Astrocyte of the spinal cord (primary cell): ENCODE measurements around the gene SAMD14.

Source experiments
- DNase-seq: peaks from one replicate; pipeline ENCODE4 v3.0.0; 2011; ENCODE audit warnings: low read depth, low spot score
- H3K4me3 ChIP-seq: 2 replicates; pipeline ENCODE4 v1.5.1; 2011; ENCODE audit warnings: low read depth, mild to moderate bottlenecking, low read length, moderate library complexity
- in situ Hi-C: cut with HindIII; loops from 2 replicates; pipeline ENCODE4 v1.10.0; 2017; ENCODE audit warnings: low sequenced_read_pairs
- TF ChIP-seq, protein P1 (sequence below): IDR thresholded peaks from 2 replicates; pipeline ENCODE4 v1.5.1; 2012; ENCODE audit warnings: low read depth, mild to moderate bottlenecking, low read length, inconsistent platforms

SAMD14 gene

DNA sequence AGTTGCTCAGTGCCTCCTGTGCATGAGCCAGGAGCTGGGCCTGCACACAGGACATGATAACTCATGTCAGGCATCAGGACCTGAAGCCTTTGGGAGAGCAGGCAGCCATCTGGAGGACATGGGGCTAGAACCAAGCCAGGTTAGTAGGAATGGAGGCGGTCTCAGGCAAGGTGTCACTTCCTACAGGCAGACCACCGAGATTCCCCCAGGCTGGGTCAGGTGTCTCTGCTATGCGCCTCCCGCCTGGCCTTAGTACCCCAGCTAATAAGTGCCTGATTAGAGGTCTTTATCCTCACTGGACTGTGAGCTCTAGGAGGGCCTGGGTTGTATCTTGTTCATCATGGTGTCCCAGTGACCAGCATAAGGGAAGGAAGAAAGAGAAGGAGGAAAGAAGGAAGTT, 15.6 kb downstream of the SAMD14 start:
- DNase-seq: no peak
- H3K4me3 ChIP-seq: no peak overlapping the region
- in situ Hi-C loops: no loop called here
- TF ChIP-seq, protein P1, sequence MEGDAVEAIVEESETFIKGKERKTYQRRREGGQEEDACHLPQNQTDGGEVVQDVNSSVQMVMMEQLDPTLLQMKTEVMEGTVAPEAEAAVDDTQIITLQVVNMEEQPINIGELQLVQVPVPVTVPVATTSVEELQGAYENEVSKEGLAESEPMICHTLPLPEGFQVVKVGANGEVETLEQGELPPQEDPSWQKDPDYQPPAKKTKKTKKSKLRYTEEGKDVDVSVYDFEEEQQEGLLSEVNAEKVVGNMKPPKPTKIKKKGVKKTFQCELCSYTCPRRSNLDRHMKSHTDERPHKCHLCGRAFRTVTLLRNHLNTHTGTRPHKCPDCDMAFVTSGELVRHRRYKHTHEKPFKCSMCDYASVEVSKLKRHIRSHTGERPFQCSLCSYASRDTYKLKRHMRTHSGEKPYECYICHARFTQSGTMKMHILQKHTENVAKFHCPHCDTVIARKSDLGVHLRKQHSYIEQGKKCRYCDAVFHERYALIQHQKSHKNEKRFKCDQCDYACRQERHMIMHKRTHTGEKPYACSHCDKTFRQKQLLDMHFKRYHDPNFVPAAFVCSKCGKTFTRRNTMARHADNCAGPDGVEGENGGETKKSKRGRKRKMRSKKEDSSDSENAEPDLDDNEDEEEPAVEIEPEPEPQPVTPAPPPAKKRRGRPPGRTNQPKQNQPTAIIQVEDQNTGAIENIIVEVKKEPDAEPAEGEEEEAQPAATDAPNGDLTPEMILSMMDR: no peak

DNA sequence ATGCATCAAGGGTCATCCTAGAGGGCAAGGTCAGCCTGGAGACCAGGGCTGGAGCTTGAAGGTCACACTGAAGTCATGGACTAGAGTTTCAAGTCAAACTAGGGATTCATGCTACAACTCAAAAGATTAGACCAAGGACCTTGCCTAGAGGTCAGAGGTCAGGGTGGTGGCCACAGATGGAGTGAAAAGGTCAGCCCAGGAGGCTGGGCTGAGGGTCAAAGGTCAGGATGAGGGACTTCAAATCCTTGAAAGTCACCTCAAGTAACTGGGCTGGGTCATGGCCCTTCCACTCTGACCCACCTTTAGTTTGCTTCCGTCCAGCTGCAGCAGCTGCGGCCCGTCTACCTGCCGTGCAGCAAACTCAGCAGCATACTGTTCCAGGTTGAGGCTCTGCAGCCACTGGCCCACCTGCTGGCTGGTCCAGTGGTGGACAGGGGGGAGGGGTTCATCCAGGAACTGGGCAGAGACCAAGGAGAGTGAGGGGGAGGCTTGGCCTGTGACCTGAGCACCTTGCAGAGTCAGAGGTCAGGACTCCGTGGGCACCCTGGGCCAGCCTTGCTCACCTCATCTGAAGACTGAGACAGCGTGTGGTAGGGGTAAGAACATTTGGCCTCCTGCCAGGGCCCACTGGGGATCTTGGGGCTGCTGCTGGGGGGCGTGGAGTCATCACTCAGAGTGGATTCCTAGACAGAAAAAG, 16.2 kb downstream of the SAMD14 start:
- TF ChIP-seq, protein P1: no peak
- in situ Hi-C loops: no loop called here
- no peak for DNase-seq
- no peak overlapping the region for H3K4me3 ChIP-seq

DNA sequence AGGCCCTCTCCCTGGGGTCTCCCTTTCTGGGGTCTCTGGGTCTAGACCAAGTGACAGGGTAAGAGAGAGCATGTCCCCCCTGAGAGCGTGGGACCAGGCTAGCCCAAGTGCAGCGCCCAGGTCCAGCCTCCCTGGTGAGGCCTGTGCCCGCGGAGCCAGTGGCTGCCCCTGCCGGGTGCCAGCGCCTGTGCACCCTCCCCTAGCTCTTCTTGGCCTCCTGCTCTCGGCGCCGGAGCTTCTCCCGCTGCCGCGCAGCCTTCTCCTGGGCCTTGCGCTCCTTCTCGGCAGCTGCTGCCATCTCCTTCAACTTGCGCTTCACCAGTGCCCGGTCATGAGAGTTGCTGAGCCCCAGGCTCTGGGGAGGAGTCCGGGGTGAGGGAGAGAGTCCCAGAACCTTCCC, 17.3 kb downstream of the SAMD14 start:
- no peak for DNase-seq
- TF ChIP-seq, protein P1: no peak
- in situ Hi-C loops: no loop called here
- H3K4me3 ChIP-seq: no peak overlapping the region

DNA sequence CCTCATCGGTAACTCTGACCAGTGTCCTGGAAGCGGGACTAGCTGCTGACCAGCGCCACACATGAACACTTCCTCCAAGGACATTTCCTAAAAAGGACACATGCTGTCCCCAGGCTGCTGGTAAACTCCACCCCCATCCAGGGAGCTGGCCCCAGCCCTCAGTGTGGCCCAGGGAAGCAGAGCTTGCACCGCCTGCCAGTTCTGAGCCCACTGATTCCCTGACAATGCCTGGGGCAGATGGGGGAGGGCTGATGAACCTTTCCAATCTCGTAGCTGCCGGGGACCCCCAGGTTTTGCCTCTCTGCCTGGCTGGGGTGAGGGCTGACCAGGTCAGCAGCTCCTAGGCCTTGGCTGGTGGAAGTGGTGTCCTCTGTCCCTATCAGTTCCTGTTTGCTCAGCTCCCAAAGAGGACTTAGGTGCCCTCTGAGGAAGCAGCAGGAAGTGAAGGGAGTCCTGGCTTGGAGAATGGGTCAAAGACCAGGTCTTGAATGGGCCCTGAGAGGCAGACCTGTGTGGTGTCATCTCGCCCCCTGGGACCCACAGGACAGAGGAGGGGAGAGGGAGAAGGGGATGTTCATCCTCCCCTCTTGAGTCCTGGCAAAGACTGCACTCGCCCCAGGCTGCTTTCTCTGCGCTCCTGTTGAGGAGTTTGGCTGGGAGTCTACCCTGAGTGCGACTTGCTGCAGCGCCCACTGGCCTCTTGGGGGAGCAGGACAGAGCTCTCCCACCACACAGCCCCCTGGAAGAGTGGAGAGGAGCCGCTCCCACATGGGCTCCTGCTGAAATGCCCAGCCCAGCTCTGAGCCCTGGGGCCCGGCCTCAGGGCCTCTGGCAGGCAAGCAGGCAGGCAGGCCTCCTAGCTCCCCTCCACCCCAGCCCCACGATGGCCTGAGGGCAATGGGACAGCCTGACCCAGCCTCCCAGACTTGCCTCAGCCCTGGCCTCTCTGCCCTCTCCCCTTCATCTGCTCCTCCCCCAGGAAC, 18.0 kb downstream of the SAMD14 start:
- DNase-seq: no peak
- H3K4me3 ChIP-seq: no peak overlapping the region
- TF ChIP-seq, protein P1: no peak
- in situ Hi-C loops: no loop called here

DNA sequence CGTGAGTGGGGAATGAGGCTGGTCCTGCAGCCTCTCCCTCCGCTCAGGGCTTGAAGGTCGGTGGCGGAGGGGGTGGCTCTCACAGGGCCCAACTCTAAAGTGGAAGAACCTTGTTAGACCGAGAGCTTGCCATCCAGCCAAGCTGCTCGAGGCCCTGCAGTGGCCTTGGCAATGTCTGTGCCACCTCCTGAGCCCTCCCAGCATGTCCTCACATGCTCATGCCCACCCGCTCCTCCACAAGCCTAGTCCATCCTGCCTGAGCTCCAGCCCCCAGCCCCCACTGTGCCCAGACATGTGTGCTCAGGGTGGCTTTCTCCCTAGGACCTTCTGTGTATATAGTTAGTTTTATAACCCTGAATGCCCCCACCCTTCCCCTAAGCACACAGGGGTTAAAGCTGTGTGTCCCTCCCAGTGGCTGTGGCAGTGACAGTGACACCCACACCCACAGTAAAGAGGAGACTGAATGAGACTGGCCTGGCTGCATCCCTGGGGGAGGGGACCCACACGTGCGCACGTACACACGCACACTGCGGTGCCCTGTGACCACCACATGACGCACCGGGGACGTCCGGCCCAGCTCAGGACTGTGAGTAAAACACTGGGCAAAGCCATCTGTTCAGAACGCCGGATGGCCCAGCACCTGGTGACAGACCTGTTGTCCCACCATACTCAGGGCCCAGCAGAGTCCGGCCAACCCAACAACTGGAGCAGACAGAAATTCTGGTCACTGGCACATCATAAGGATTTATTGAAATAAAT, 19.2 kb downstream of the SAMD14 start:
- DNase-seq: no peak
- in situ Hi-C loops: no loop called here
- no peak overlapping the region for H3K4me3 ChIP-seq
- TF ChIP-seq, protein P1: no peak

DNA sequence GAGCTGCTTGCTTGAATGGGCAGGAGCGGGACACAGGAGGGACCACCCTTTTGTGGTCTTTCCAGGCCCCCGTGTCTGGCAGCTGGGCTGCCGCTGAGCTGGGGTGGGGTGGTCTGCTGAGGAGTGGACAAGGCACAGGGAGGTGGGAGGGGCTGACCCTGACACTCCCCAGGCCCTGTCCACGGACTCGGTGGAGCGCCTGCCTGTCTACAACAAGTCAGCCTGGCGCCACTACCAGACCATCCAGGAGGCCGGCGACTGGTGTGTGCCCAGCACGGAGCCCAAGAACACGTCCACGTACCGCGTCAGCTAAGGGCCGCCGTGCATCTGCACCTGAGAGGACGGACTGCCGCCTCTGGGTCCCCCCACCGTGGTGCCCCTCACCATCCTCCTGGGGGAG, 20.2 kb downstream of the SAMD14 start:
- TF ChIP-seq, protein P1: no peak
- H3K4me3 ChIP-seq: no peak overlapping the region
- in situ Hi-C loops: no loop called here
- DNase-seq: no peak
